Activated T-helper 2 cell treated with anti-CD3 and anti-CD28 coated beads, Interferon-gamma antibody, Interleukin-2, Interleukin-4, amounts not matched to agents 10 μg/mL and 5 μg/mL and 100 μg/mL, durations not matched to agents 14 hours and 24 hours and 36 hours (primary cell): Measurements from ENCODE around the gene PPP2CA. TPM values are rescaled to one million over a fixed set of nuclear protein-coding genes. Genes with fewer than 3 reads are reported as not detected.
"Not testable (repeated sequence)": the region's sequence is repeated elsewhere in the genome, so short reads cannot be mapped to it uniquely, and the experiment has no call there.

Experiments
- DNase-seq: peaks from one replicate; pipeline ENCODE4 v3.0.0; 2021; ENCODE audit warnings: low spot score
- H3K27ac Mint-ChIP-seq: one replicate; pipeline ENCODE4 v1.8.0; 2021; ENCODE audit warnings: mixed read lengths
- H3K27me3 Mint-ChIP-seq: one replicate; pipeline ENCODE4 v1.8.0; 2021; ENCODE audit warnings: low read depth, mixed read lengths
- H3K36me3 Mint-ChIP-seq: one replicate; pipeline ENCODE4 v1.8.0; 2021; ENCODE audit warnings: low read depth, mixed read lengths
- H3K4me1 Mint-ChIP-seq: one replicate; pipeline ENCODE4 v1.8.0; 2021; ENCODE audit warnings: low read depth, mixed read lengths
- H3K4me3 Mint-ChIP-seq: one replicate; pipeline ENCODE4 v1.8.0; 2021; ENCODE audit warnings: low read depth, mild to moderate bottlenecking, moderate library complexity, mixed read lengths
- H3K9me3 Mint-ChIP-seq: one replicate; pipeline ENCODE4 v1.8.0; 2021; ENCODE audit warnings: mixed read lengths
- intact Hi-C: fragments of 100-400 bp; cut with micrococcal nuclease; formaldehyde crosslinking; loops from one replicate; pipeline ENCODE4 v1.15.1; 2023
- total RNA-seq: library from RNA; stranded (reverse); gene quantifications from 2 replicates; pipeline ENCODE4 v1.2.3, GENCODE V29; 2022

The PPP2CA gene
- total RNA-seq, 1 donor from 2014 or later, result 179 TPM

- H3K4me3 Mint-ChIP-seq, H3K27me3 Mint-ChIP-seq, H3K36me3 Mint-ChIP-seq, H3K27ac Mint-ChIP-seq, DNase-seq, intact Hi-C loops, H3K4me1 Mint-ChIP-seq, H3K9me3 Mint-ChIP-seq: not testable (repeated sequence)
Observed at GRCh38 chr5:134253368-134254153, 27.7 kb upstream of the PPP2CA start.

DNA sequence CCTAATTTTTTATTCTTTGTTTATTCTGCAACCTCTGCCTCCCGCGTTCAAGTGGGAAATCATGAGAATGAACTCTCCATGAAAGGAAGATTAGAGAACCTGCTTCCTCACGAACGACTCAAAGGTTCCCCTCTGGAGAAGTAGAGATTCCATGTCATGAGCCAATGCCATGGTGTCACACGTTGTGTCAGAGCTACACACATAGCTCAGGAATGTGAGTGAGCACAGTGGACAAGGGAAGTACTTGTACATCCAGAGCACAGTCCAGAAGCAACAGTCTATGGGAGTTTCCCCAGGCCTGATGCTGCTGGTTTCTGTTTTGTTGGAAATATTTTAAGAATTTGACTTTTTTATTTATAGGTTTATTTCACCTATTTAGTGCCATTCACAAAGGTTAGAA lies 26.8 kb upstream of the PPP2CA start:
- Mint-ChIP-seq H3K36me3 (no peaks in the 10 kb centered on the region), H3K4me3 (no peak overlapping the region), H3K4me1 (no peaks in the 10 kb centered on the region), H3K27me3 (peaks cover 9% of the 10 kb centered on the region), H3K27ac (no peak overlapping the region), H3K9me3 (no peaks in the 10 kb centered on the region)
- intact Hi-C loops, result no loop called here
- DNase-seq, result no peak

DNA sequence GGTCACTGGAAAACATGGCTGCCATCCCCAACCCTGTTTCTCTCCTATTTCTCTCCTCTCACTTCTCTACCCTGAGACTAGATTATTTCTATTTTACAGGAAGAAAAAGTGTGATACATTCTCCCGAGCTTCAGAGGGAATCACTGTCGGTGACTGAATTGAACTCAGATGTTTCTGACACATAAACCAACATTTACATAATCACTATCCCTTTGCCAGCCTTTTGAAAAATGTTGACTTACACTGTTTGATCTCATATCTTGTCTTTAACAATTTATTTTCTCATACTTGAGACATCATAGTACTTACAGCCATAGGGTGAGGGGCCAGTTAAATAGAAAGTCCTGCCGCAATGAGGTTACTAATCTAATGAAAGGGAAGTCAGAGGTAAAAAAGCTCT lies 25.1 kb upstream of the PPP2CA start:
- Mint-ChIP-seq H3K4me1 (no peaks in the 10 kb centered on the region), H3K27ac (no peak overlapping the region), H3K36me3 (no peaks in the 10 kb centered on the region), H3K4me3 (no peak overlapping the region), H3K9me3 (no peaks in the 10 kb centered on the region), H3K27me3 (peaks cover 9% of the 10 kb centered on the region)
- no peak for DNase-seq
- intact Hi-C loops, result no loop called here

DNA sequence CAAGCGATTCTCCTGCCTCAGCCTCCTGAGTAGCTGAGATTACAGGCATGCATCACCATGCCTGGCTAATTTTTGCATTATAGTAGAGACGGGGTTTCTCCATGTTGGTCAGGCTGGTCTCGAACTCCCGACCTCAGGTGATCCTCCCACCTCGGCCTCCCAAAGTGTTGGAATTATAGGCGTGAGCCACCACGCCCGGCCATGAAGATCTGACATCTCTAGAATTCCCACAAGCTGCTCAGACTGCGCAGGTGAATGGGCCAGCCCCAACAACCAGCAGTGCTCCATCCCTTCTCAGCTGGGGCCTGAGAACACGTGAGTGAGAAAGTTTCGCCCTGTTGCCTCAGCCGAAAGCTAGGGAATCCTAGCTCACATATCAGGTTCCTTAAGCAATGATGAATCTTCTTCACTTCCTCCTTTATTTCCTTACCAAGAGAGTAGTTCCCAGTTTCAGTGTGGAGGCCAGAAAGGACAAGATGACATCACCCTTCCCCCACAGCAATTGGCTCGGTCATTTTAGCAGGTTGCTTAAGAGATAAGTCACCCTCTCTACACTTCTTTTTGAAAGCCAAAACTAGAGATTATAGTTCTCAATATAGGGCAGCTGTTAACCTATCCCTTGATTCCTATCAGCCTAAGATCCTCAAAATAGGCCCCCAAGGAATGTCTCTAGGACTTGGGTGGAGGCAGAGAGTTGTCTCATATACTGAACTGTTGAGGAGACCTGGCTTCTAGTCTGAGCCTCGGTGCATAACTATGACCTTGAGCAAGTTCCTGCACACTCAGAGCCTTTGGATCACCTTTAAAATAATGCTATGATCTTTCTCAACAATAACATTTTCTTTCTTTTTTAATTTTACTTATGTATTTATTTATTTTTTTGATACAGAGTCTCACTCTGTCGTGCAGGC lies 23.9 kb upstream of the PPP2CA start:
- Mint-ChIP-seq H3K27ac (no peak overlapping the region), H3K4me1 (no peaks in the 10 kb centered on the region), H3K4me3 (no peak overlapping the region), H3K9me3 (no peaks in the 10 kb centered on the region), H3K27me3 (peaks cover 9% of the 10 kb centered on the region), H3K36me3 (no peaks in the 10 kb centered on the region)
- DNase-seq, result no peak
- intact Hi-C loops, result no loop called here

DNA sequence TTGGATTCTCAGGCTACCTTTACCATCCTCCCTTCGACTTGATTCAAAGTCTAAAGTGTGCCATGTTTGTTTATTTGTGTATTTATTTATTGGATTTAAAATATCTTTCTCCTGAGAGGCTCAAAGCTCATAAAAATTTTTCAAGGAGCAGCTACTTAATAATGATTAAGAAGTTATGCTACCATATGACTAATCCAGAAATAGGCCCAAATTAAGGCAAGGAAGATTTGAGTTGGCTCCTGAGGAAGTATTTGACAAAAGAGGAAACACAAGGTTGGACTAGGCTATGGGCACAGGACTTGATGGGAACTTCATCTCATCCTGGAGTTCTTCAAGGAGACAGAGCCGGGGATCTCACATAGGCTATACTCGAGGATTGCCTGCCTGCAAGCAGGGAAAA lies 22.4 kb upstream of the PPP2CA start:
- H3K36me3 Mint-ChIP-seq, result no peaks in the 10 kb centered on the region
- no peaks in the 10 kb centered on the region for H3K9me3 Mint-ChIP-seq
- peaks cover 5% of the 10 kb centered on the region for H3K27me3 Mint-ChIP-seq
- no peak overlapping the region for H3K4me3 Mint-ChIP-seq
- no peaks in the 10 kb centered on the region for H3K4me1 Mint-ChIP-seq
- no peak for DNase-seq
- H3K27ac Mint-ChIP-seq, result no peak overlapping the region
- intact Hi-C loops, result no loop called here

DNA sequence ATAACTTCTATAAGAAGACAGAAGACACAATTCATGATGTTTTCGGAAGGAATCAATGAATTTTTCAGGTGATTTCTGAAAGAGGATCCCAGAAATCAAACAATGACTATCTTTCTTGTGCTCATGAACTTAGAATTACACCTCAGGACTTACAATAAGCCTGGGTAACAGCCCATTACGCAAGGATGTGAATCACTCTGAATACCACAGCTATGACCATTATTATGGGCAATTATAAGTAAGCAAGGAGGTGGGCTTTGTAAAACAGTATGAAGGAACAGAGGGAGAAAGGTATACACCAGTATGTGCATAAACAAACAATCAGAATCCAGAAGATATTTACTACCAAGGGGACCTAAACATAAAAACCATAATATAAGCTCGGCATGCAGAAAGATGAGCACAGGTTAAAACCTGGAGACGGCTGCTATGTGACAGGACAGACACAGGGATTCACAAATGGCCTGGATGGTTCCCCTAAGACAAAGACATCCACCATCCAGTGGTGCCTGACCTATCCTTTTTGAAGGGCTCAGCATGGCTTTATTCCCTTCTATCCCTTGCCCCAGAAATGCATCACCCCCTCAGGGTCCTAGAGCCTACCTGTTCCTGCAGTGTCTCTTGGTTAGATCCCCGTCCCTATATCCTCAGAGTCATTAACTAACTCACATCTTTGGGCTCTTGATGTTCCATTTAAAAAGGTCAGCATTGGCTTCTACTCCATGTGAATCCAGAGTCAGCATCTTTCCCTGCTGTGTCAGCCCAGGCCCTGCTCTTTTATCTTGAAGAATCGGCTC lies 21.8 kb upstream of the PPP2CA start:
- Mint-ChIP-seq H3K27ac (no peak overlapping the region), H3K9me3 (no peaks in the 10 kb centered on the region), H3K27me3 (peaks cover 4% of the 10 kb centered on the region), H3K4me3 (no peak overlapping the region), H3K4me1 (no peaks in the 10 kb centered on the region), H3K36me3 (no peaks in the 10 kb centered on the region)
- intact Hi-C loops, result no loop called here
- no peak for DNase-seq

GRCh38 chr5:134246771-134247427 lies 21.0 kb upstream of the PPP2CA start:
- Mint-ChIP-seq H3K27me3 (peaks cover 4% of the 10 kb centered on the region), H3K4me3 (no peak overlapping the region), H3K36me3 (no peaks in the 10 kb centered on the region), H3K9me3 (no peaks in the 10 kb centered on the region), H3K27ac (no peak overlapping the region), H3K4me1 (no peaks in the 10 kb centered on the region)
- intact Hi-C loops, result no loop called here
- DNase-seq, result no peak

DNA sequence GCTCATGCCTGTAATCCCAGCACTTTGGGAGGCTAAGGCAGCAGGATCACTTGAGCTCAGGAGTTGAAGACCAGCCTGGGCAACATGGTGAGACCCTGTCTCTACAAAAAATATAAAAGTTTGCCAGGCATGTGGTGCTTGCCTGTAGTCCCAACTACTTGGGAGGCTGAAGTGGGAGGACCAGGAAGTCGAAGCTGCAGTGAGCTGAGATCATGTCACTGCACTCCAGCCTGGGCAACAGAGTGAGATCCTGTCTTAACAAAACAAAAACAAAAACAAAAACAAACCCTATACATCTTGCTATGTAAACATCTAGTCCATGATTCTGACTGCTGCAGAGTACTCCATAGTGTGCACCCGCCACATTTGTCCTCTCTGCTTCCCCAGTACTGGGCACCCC lies 19.8 kb upstream of the PPP2CA start:
- no peak overlapping the region for H3K27ac Mint-ChIP-seq
- H3K27me3 Mint-ChIP-seq, result peaks cover 1% of the 10 kb centered on the region
- no peaks in the 10 kb centered on the region for H3K36me3 Mint-ChIP-seq
- intact Hi-C loops, result no loop called here
- no peak overlapping the region for H3K4me3 Mint-ChIP-seq
- H3K4me1 Mint-ChIP-seq, result no peaks in the 10 kb centered on the region
- no peaks in the 10 kb centered on the region for H3K9me3 Mint-ChIP-seq
- no peak for DNase-seq

DNA sequence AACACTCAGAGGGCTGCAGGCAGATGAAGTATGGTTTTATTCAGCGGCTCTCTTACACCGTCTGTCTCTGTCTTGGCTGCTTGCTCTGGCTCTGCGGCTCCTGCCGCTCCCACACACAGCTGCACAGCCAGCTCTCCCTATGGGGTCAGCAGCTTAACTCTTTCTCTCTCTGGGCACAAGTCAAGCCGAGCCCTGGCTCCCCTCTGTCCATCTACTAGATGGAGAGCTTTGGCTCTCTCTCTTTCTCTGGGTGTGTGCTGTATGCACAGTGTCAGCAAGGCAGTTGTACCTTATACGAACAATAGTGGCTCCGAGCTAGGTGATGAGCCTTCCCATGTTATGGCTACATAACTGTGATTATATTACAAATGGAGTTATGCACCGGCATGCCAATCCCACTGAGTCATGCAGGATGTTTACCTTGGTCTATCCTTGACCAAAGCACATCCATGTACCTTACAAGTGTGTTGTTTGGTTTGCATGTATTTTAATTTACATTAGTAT lies 19.3 kb upstream of the PPP2CA start:
- H3K27me3 Mint-ChIP-seq, result peaks cover 5% of the 10 kb centered on the region
- intact Hi-C loops, result no loop called here
- H3K36me3 Mint-ChIP-seq, result no peaks in the 10 kb centered on the region
- DNase-seq, result no peak
- H3K27ac Mint-ChIP-seq, result no peak overlapping the region
- no peaks in the 10 kb centered on the region for H3K9me3 Mint-ChIP-seq
- no peaks in the 10 kb centered on the region for H3K4me1 Mint-ChIP-seq
- H3K4me3 Mint-ChIP-seq, result no peak overlapping the region

DNA sequence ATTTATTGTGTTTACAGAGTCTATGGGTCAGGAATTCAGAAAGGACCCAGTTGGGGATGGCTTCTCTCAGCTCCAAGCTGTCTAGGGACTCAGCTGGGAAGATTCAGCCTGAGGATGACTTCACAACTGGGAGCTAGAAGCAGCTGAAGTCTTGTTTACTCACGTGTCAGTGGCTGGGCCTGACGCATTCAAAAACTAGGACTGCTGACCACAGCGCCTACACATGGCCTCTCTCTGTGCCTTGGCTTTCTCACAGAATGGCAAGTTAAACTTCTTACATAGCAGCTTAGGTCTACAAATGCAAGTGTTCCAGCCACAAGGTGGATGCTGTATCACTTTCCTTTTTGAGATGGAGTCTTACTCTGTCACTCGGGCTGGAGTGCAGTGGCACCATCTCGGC lies 16.3 kb upstream of the PPP2CA start:
- Mint-ChIP-seq H3K36me3 (no peaks in the 10 kb centered on the region), H3K27ac (no peak overlapping the region), H3K4me3 (no peak overlapping the region), H3K4me1 (no peaks in the 10 kb centered on the region), H3K27me3 (peaks cover 12% of the 10 kb centered on the region), H3K9me3 (no peaks in the 10 kb centered on the region)
- intact Hi-C loops, result no loop called here
- DNase-seq, result no peak

- Mint-ChIP-seq H3K4me3 (no peak overlapping the region), H3K27me3 (peaks cover 23% of the 10 kb centered on the region), H3K9me3 (no peaks in the 10 kb centered on the region), H3K36me3 (no peaks in the 10 kb centered on the region), H3K27ac (no peak overlapping the region), H3K4me1 (no peaks in the 10 kb centered on the region)
- DNase-seq, result no peak
- intact Hi-C loops, result no loop called here
Observed at GRCh38 chr5:134240421-134240962, 14.6 kb upstream of the PPP2CA start.

- intact Hi-C loops, result no loop called here
- H3K27ac Mint-ChIP-seq, result no peak overlapping the region
- peaks cover 28% of the 10 kb centered on the region for H3K27me3 Mint-ChIP-seq
- no peak for DNase-seq
- H3K36me3 Mint-ChIP-seq, result no peaks in the 10 kb centered on the region
- H3K4me3 Mint-ChIP-seq, result no peak overlapping the region
- no peaks in the 10 kb centered on the region for H3K9me3 Mint-ChIP-seq
- no peaks in the 10 kb centered on the region for H3K4me1 Mint-ChIP-seq
Observed at GRCh38 chr5:134236820-134237219, 10.9 kb upstream of the PPP2CA start.
